ENCODE data around the gene GOLGA5.
"Not testable (repeated sequence)": the region's sequence is repeated elsewhere in the genome, so short reads cannot be mapped to it uniquely, and the experiment has no call there.

GOLGA5 gene

GRCh38 chr14:92813201-92813600, 19.1 kb downstream of the GOLGA5 start:
- Histone ChIP-seq H3K4me3 (ENCODE audit: low read length) (no peak overlapping the region), H3K4me1 (ENCODE audit: insufficient read depth, low read length) (no peaks in the 10 kb centered on the region), H3K27me3 (ENCODE audit: insufficient read depth, low read length) (no peaks in the 10 kb centered on the region), H2AFZ (ENCODE audit: low read depth, low read length) (no peak overlapping the region), H3K36me3 (ENCODE audit: insufficient read depth, low read length) (peaks cover 73% of the 10 kb centered on the region), H3K9me3 (ENCODE audit: low read length) (no peaks in the 10 kb centered on the region)

- H3K36me3 ChIP-seq (ENCODE audit: insufficient read depth, low read length), result peaks cover 69% of the 10 kb centered on the region
Measured at GRCh38 chr14:92819011-92819597, 25.0 kb downstream of the GOLGA5 start.

DNA sequence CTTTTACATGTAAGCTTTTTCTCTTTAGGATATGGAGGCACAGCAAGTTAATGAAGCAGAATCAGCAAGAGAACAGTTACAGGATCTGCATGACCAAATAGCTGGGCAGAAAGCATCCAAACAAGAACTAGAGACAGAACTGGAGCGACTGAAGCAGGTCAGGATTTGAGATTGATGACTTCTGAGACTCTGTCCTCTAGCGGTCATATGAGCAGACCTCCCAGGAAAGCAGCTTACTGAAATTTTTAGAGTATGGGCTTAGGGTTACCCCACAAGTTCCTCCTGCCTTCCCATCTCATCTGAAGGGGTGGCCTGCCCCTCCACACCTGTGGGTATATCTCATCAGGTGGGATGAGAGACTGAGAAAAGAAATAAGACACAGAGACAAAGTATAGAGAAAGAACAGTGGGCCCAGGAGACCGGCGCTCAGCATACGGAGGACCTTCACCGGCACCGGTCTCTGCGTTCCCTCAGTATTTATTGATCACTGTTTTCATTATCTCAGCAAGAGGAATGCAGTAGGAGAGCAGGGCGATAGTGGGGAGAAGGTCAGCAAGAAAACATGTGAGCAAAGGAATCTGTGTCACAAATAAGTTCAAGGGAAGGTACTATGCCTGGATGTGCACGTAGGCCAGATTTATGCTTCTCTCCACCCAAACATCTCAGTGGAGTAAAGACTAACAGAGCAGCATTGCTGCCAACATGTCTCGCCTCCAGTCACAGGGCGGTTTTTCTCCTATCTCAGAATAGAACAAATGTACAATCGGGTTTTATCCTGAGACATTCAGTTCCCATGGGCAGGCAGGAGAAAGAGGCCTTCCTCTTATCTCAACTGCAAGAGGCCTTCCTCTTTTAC, 25.8 kb downstream of the GOLGA5 start:
- H3K36me3 ChIP-seq (ENCODE audit: insufficient read depth, low read length), result peaks cover 72% of the 10 kb centered on the region
- H3K4me3 ChIP-seq (ENCODE audit: low read length); H3K27me3 ChIP-seq (ENCODE audit: insufficient read depth, low read length); H2AFZ ChIP-seq (ENCODE audit: low read depth, low read length); H3K9me3 ChIP-seq (ENCODE audit: low read length); H3K4me1 ChIP-seq (ENCODE audit: insufficient read depth, low read length): not testable (repeated sequence)

More at GRCh38 chr14:92819011-92819597, 25.0 kb downstream of the GOLGA5 start:
- Histone ChIP-seq H3K27me3 (ENCODE audit: insufficient read depth, low read length) (no peaks in the 10 kb centered on the region), H3K9me3 (ENCODE audit: low read length) (no peaks in the 10 kb centered on the region), H3K4me1 (ENCODE audit: insufficient read depth, low read length) (no peaks in the 10 kb centered on the region), H3K4me3 (ENCODE audit: low read length) (no peak overlapping the region), H2AFZ (ENCODE audit: low read depth, low read length) (no peak overlapping the region)

GRCh38 chr14:92820536-92820840, 26.4 kb downstream of the GOLGA5 start:
- not testable (repeated sequence) for H3K4me3 ChIP-seq (ENCODE audit: low read length); H3K4me1 ChIP-seq (ENCODE audit: insufficient read depth, low read length); H3K9me3 ChIP-seq (ENCODE audit: low read length); H2AFZ ChIP-seq (ENCODE audit: low read depth, low read length); H3K27me3 ChIP-seq (ENCODE audit: insufficient read depth, low read length)
- H3K36me3 ChIP-seq (ENCODE audit: insufficient read depth, low read length), result peaks cover 72% of the 10 kb centered on the region

- H3K36me3 ChIP-seq (ENCODE audit: insufficient read depth, low read length), result peaks cover 58% of the 10 kb centered on the region
- H2AFZ ChIP-seq (ENCODE audit: low read depth, low read length), result no peak overlapping the region
- H3K4me3 ChIP-seq (ENCODE audit: low read length), result no peak overlapping the region
- no peaks in the 10 kb centered on the region for H3K4me1 ChIP-seq (ENCODE audit: insufficient read depth, low read length)
- no peaks in the 10 kb centered on the region for H3K9me3 ChIP-seq (ENCODE audit: low read length)
- no peaks in the 10 kb centered on the region for H3K27me3 ChIP-seq (ENCODE audit: insufficient read depth, low read length)
Measured at GRCh38 chr14:92830902-92831301, 36.8 kb downstream of the GOLGA5 start.

DNA sequence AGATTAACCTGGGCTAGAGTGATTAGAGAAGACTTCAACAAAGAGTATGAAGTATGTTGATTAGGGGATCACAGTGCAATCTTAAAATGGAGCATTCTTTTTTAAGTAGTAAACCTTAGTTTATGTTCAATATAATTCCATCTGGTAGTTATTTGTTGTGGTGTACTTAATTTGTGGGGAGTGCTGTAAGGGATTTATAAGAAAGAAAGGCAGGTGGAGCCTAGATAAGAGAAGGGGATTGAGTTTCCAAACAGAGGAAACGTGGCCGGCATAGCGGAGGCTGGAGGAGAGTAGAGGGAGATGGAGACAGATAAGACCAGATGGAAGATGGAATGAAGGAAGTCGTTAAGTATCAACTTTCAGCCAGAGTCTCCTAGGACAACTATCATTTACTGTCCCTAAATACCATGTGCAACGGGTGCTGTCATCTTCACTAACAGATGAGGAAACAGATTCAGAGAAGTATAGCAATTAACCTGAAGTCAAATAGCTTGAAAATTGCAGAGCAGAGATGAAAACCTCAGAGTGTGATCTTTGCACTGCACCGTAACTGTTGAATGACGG, 38.1 kb downstream of the GOLGA5 start:
- peaks cover 59% of the 10 kb centered on the region for H3K36me3 ChIP-seq (ENCODE audit: insufficient read depth, low read length)
- H2AFZ ChIP-seq (ENCODE audit: low read depth, low read length), result no peak overlapping the region
- no peaks in the 10 kb centered on the region for H3K27me3 ChIP-seq (ENCODE audit: insufficient read depth, low read length)
- H3K4me3 ChIP-seq (ENCODE audit: low read length), result no peak overlapping the region
- H3K4me1 ChIP-seq (ENCODE audit: insufficient read depth, low read length), result no peaks in the 10 kb centered on the region
- H3K9me3 ChIP-seq (ENCODE audit: low read length), result no peaks in the 10 kb centered on the region

- Histone ChIP-seq H2AFZ (ENCODE audit: low read depth, low read length) (no peak overlapping the region), H3K36me3 (ENCODE audit: insufficient read depth, low read length) (peaks cover 29% of the 10 kb centered on the region), H3K9me3 (ENCODE audit: low read length) (no peaks in the 10 kb centered on the region), H3K27me3 (ENCODE audit: insufficient read depth, low read length) (no peaks in the 10 kb centered on the region), H3K4me3 (ENCODE audit: low read length) (no peak overlapping the region), H3K4me1 (ENCODE audit: insufficient read depth, low read length) (no peaks in the 10 kb centered on the region)
Measured at GRCh38 chr14:92841930-92842329, 47.8 kb downstream of the GOLGA5 start.

- Histone ChIP-seq H3K27me3 (ENCODE audit: insufficient read depth, low read length) (no peaks in the 10 kb centered on the region), H3K9me3 (ENCODE audit: low read length) (no peaks in the 10 kb centered on the region), H3K4me1 (ENCODE audit: insufficient read depth, low read length) (no peaks in the 10 kb centered on the region), H3K36me3 (ENCODE audit: insufficient read depth, low read length) (peaks cover 18% of the 10 kb centered on the region), H3K4me3 (ENCODE audit: low read length) (no peak overlapping the region), H2AFZ (ENCODE audit: low read depth, low read length) (no peak overlapping the region)
Measured at GRCh38 chr14:92844204-92844603, 50.1 kb downstream of the GOLGA5 start.

DNA sequence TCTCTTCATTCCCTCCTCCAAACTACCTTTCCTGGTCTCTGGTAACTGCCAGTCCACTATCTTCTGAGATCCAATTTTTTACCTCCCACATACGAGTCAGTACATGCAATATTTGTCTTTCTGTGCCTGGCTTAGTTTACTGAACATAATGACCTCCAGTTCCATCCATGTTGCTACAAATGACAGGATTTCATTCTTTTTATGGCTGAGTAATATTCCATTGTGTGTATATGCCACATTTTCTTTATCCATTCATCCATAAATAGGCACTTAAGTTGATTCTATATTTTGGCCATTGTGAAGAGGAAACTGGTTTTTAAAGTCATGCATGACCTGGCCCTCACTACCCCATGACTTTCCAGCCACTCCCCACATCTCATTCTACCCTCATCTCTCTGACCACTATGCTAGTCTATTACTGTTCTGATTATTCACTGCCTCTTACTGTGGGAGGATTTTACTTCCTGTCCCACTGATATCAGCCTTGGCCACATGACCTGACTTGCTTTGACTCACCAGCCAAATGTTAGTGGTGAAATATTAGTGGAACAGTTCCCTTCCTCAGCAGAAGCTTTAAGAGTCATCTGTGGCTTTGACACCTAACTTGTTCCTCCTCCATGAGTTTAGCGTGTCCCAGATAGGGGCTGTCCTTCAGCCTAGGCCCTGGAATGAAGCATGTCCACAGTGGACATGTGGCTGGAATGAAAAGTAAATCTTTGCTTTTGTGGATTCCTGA, 52.2 kb downstream of the GOLGA5 start:
- Histone ChIP-seq H3K4me3 (ENCODE audit: low read length) (no peak overlapping the region), H3K4me1 (ENCODE audit: insufficient read depth, low read length) (no peaks in the 10 kb centered on the region), H3K36me3 (ENCODE audit: insufficient read depth, low read length) (peaks cover 2% of the 10 kb centered on the region), H2AFZ (ENCODE audit: low read depth, low read length) (no peak overlapping the region), H3K9me3 (ENCODE audit: low read length) (no peaks in the 10 kb centered on the region), H3K27me3 (ENCODE audit: insufficient read depth, low read length) (no peaks in the 10 kb centered on the region)

- H3K4me1 ChIP-seq (ENCODE audit: insufficient read depth, low read length), result no peaks in the 10 kb centered on the region
- no peaks in the 10 kb centered on the region for H3K27me3 ChIP-seq (ENCODE audit: insufficient read depth, low read length)
- H3K9me3 ChIP-seq (ENCODE audit: low read length), result no peaks in the 10 kb centered on the region
- no peaks in the 10 kb centered on the region for H3K36me3 ChIP-seq (ENCODE audit: insufficient read depth, low read length)
- no peak overlapping the region for H3K4me3 ChIP-seq (ENCODE audit: low read length)
- H2AFZ ChIP-seq (ENCODE audit: low read depth, low read length), result no peak overlapping the region
Measured at GRCh38 chr14:92847278-92847677, 53.2 kb downstream of the GOLGA5 start.

- Histone ChIP-seq H3K4me3 (ENCODE audit: low read length) (no peak overlapping the region), H3K36me3 (ENCODE audit: insufficient read depth, low read length) (no peaks in the 10 kb centered on the region), H3K4me1 (ENCODE audit: insufficient read depth, low read length) (no peaks in the 10 kb centered on the region), H3K9me3 (ENCODE audit: low read length) (no peaks in the 10 kb centered on the region), H2AFZ (ENCODE audit: low read depth, low read length) (no peak overlapping the region), H3K27me3 (ENCODE audit: insufficient read depth, low read length) (no peaks in the 10 kb centered on the region)
Measured at GRCh38 chr14:92847749-92848148, 53.6 kb downstream of the GOLGA5 start.

DNA sequence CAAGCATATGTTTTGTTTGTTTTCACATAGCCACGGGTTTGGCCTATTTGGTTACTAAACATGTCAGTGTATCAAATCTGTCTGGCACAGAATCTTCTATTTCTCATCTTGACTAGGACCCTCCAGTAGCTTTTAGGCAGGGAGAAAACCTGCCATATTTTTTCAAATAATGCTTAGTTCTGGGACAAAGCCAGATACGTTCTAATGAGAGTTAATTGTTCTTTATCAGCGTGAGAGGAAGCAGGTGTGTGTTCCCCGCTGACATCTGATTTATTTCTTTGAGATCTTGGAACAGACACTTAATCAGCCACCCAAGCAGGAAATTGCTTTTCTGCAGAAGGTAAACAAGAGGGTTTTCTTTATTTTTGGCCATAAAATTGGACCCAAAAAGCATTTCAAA, 54.8 kb downstream of the GOLGA5 start:
- Histone ChIP-seq H3K9me3 (ENCODE audit: low read length) (no peaks in the 10 kb centered on the region), H3K4me1 (ENCODE audit: insufficient read depth, low read length) (no peaks in the 10 kb centered on the region), H3K27me3 (ENCODE audit: insufficient read depth, low read length) (no peaks in the 10 kb centered on the region), H3K36me3 (ENCODE audit: insufficient read depth, low read length) (no peaks in the 10 kb centered on the region), H2AFZ (ENCODE audit: low read depth, low read length) (no peak overlapping the region), H3K4me3 (ENCODE audit: low read length) (no peak overlapping the region)

GRCh38 chr14:92850492-92850891, 56.4 kb downstream of the GOLGA5 start:
- no peak overlapping the region for H2AFZ ChIP-seq (ENCODE audit: low read depth, low read length)
- H3K36me3 ChIP-seq (ENCODE audit: insufficient read depth, low read length), result no peaks in the 10 kb centered on the region
- H3K4me1 ChIP-seq (ENCODE audit: insufficient read depth, low read length), result no peaks in the 10 kb centered on the region
- H3K4me3 ChIP-seq (ENCODE audit: low read length), result no peak overlapping the region
- H3K9me3 ChIP-seq (ENCODE audit: low read length), result no peaks in the 10 kb centered on the region
- no peaks in the 10 kb centered on the region for H3K27me3 ChIP-seq (ENCODE audit: insufficient read depth, low read length)

Data from neuron (in vitro differentiated cells).